ENCODE results near the gene MORN5.

The MORN5 gene

GRCh38 chr9:122125158-122125508 lies 34.6 kb upstream of the MORN5 start:
- 2 to 10% methylated on average over 3 to 6 of the region's 8 CpGs for WGBS, 2 experiments (ENCODE audit: insufficient coverage in 2 of 2)
- no peak overlapping the region for H3K27ac ChIP-seq (ENCODE audit: low read depth, low read length, severe bottlenecking)
- H3K4me3 ChIP-seq (ENCODE audit: extremely low read depth, insufficient read depth, low read length, poor library complexity, severe bottlenecking): no peak overlapping the region

GRCh38 chr9:122125509-122126330 lies 34.0 kb upstream of the MORN5 start:
- H3K9me3 ChIP-seq (ENCODE audit: control insufficient read depth, low read length): no peaks in the 10 kb centered on the region
- peak overlapping the region; percentile 77 for H3K27ac ChIP-seq (ENCODE audit: low read depth, low read length, severe bottlenecking)
- H3K4me3 ChIP-seq (ENCODE audit: extremely low read depth, insufficient read depth, low read length, poor library complexity, severe bottlenecking): peak overlapping the region; percentile 32
- no peaks in the 10 kb centered on the region for H3K36me3 ChIP-seq (ENCODE audit: control insufficient read depth, insufficient read depth, low read length)
- peaks cover 14% of the 10 kb centered on the region for H3K4me1 ChIP-seq (ENCODE audit: control insufficient read depth, insufficient read depth, low read length, poor library complexity, severe bottlenecking)
- 31% methylated on average over 16 to 18 of the region's 21 CpGs for WGBS, 2 experiments (ENCODE audit: insufficient coverage in 2 of 2)

More at GRCh38 chr9:122125158-122125508, 34.6 kb upstream of the MORN5 start:
- Histone ChIP-seq H3K36me3 (ENCODE audit: control insufficient read depth, insufficient read depth, low read length) (no peaks in the 10 kb centered on the region), H3K9me3 (ENCODE audit: control insufficient read depth, low read length) (no peaks in the 10 kb centered on the region), H3K4me1 (ENCODE audit: control insufficient read depth, insufficient read depth, low read length, poor library complexity, severe bottlenecking) (peaks cover 14% of the 10 kb centered on the region)

- Histone ChIP-seq H3K36me3 (ENCODE audit: control insufficient read depth, insufficient read depth, low read length) (no peaks in the 10 kb centered on the region), H3K27ac (ENCODE audit: low read depth, low read length, severe bottlenecking) (peak overlapping the region; percentile 77), H3K9me3 (ENCODE audit: control insufficient read depth, low read length) (no peaks in the 10 kb centered on the region), H3K4me1 (ENCODE audit: control insufficient read depth, insufficient read depth, low read length, poor library complexity, severe bottlenecking) (peaks cover 19% of the 10 kb centered on the region), H3K4me3 (ENCODE audit: extremely low read depth, insufficient read depth, low read length, poor library complexity, severe bottlenecking) (peak overlapping the region; percentile 32)
- 12 to 16% methylated on average over 52 of the region's 64 CpGs for WGBS, 2 experiments (ENCODE audit: insufficient coverage in 2 of 2)
Observed at GRCh38 chr9:122126331-122127261, 33.1 kb upstream of the MORN5 start.

DNA sequence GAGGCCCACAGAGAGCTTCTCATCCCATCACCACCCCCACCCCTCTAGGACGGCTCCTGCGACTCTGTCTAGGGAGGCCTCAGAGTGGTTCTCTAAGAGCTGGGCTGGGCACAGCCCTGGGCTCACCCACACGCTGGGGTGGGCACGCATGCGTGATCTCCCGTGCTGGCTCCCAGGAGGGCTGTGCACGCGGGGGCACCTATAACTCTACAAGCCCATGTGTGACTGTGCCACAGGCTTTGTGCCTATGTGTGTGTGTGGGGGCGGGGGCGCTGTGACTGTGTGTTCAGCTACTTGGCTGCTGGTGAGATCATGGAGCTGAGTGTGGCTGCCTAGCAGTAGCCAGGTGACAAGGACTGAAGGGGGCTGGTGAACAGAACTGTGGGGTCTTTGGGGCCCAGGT lies 32.3 kb upstream of the MORN5 start:
- WGBS, 2 experiments (ENCODE audit: insufficient coverage in 2 of 2): 72 to 83% methylated on average over 6 to 10 of the region's 10 CpGs
- no peaks in the 10 kb centered on the region for H3K36me3 ChIP-seq (ENCODE audit: control insufficient read depth, insufficient read depth, low read length)
- H3K4me3 ChIP-seq (ENCODE audit: extremely low read depth, insufficient read depth, low read length, poor library complexity, severe bottlenecking): no peak overlapping the region

GRCh38 chr9:122128007-122128968 lies 31.4 kb upstream of the MORN5 start:
- Histone ChIP-seq H3K27ac (ENCODE audit: low read depth, low read length, severe bottlenecking) (no peak overlapping the region), H3K9me3 (ENCODE audit: control insufficient read depth, low read length) (no peaks in the 10 kb centered on the region), H3K4me1 (ENCODE audit: control insufficient read depth, insufficient read depth, low read length, poor library complexity, severe bottlenecking) (peaks cover 27% of the 10 kb centered on the region), H3K36me3 (ENCODE audit: control insufficient read depth, insufficient read depth, low read length) (no peaks in the 10 kb centered on the region), H3K4me3 (ENCODE audit: extremely low read depth, insufficient read depth, low read length, poor library complexity, severe bottlenecking) (no peak overlapping the region)
- WGBS, 2 experiments (ENCODE audit: insufficient coverage in 2 of 2): 89 to 97% methylated on average over 13 to 22 of the region's 24 CpGs

More for the DNA sequence above, 32.3 kb upstream of the MORN5 start:
- H3K9me3 ChIP-seq (ENCODE audit: control insufficient read depth, low read length): no peaks in the 10 kb centered on the region
- peaks cover 25% of the 10 kb centered on the region for H3K4me1 ChIP-seq (ENCODE audit: control insufficient read depth, insufficient read depth, low read length, poor library complexity, severe bottlenecking)
- H3K27ac ChIP-seq (ENCODE audit: low read depth, low read length, severe bottlenecking): no peak overlapping the region

- WGBS, 2 experiments (ENCODE audit: insufficient coverage in 2 of 2): 90 to 93% methylated on average over 5 to 6 of the region's 7 CpGs
- no peak overlapping the region for H3K27ac ChIP-seq (ENCODE audit: low read depth, low read length, severe bottlenecking)
- no peaks in the 10 kb centered on the region for H3K9me3 ChIP-seq (ENCODE audit: control insufficient read depth, low read length)
- H3K4me1 ChIP-seq (ENCODE audit: control insufficient read depth, insufficient read depth, low read length, poor library complexity, severe bottlenecking): peaks cover 34% of the 10 kb centered on the region
- no peak overlapping the region for H3K4me3 ChIP-seq (ENCODE audit: extremely low read depth, insufficient read depth, low read length, poor library complexity, severe bottlenecking)
- no peaks in the 10 kb centered on the region for H3K36me3 ChIP-seq (ENCODE audit: control insufficient read depth, insufficient read depth, low read length)
Observed at GRCh38 chr9:122128969-122129343, 30.8 kb upstream of the MORN5 start.

- Histone ChIP-seq H3K4me3 (ENCODE audit: extremely low read depth, insufficient read depth, low read length, poor library complexity, severe bottlenecking) (no peak overlapping the region), H3K36me3 (ENCODE audit: control insufficient read depth, insufficient read depth, low read length) (no peaks in the 10 kb centered on the region), H3K27ac (ENCODE audit: low read depth, low read length, severe bottlenecking) (no peak overlapping the region), H3K4me1 (ENCODE audit: control insufficient read depth, insufficient read depth, low read length, poor library complexity, severe bottlenecking) (peaks cover 44% of the 10 kb centered on the region), H3K9me3 (ENCODE audit: control insufficient read depth, low read length) (no peaks in the 10 kb centered on the region)
- no CpG with 5 or more reads among the region's 2 CpGs for WGBS, 2 experiments (ENCODE audit: insufficient coverage in 2 of 2)
Observed at GRCh38 chr9:122129969-122130368, 29.7 kb upstream of the MORN5 start.

DNA sequence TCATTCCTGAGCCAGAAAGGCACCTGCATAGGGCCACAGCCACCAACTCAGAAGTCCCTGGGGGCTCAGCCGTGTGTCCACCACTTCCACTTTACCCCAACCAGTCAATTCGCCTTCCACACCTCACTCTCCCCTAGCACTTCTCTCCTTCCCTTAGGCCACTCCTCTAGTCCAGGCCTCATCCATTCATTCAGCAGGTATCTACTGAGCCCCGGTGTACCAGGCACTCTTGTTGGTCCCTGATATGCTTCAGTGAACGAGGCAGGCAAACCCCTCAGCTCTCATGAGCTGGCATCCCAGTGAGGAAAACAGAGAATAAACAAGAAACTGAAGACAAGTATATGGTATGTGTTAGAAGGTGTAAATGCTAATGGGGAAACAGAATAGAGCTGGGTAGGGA lies 28.9 kb upstream of the MORN5 start:
- no peaks in the 10 kb centered on the region for H3K36me3 ChIP-seq (ENCODE audit: control insufficient read depth, insufficient read depth, low read length)
- H3K27ac ChIP-seq (ENCODE audit: low read depth, low read length, severe bottlenecking): no peak overlapping the region
- H3K4me3 ChIP-seq (ENCODE audit: extremely low read depth, insufficient read depth, low read length, poor library complexity, severe bottlenecking): no peak overlapping the region
- H3K4me1 ChIP-seq (ENCODE audit: control insufficient read depth, insufficient read depth, low read length, poor library complexity, severe bottlenecking): peaks cover 40% of the 10 kb centered on the region
- H3K9me3 ChIP-seq (ENCODE audit: control insufficient read depth, low read length): no peaks in the 10 kb centered on the region
- 60 to 90% methylated on average over 3 to 4 of the region's 4 CpGs for WGBS, 2 experiments (ENCODE audit: insufficient coverage in 2 of 2)

- no peaks in the 10 kb centered on the region for H3K9me3 ChIP-seq (ENCODE audit: control insufficient read depth, low read length)
- 23 to 24% methylated on average over 17 to 20 of the region's 21 CpGs for WGBS, 2 experiments (ENCODE audit: insufficient coverage in 2 of 2)
- no peak overlapping the region for H3K27ac ChIP-seq (ENCODE audit: low read depth, low read length, severe bottlenecking)
- H3K4me3 ChIP-seq (ENCODE audit: extremely low read depth, insufficient read depth, low read length, poor library complexity, severe bottlenecking): no peak overlapping the region
- H3K4me1 ChIP-seq (ENCODE audit: control insufficient read depth, insufficient read depth, low read length, poor library complexity, severe bottlenecking): peaks cover 35% of the 10 kb centered on the region
- no peaks in the 10 kb centered on the region for H3K36me3 ChIP-seq (ENCODE audit: control insufficient read depth, insufficient read depth, low read length)
Observed at GRCh38 chr9:122131401-122132001, 28.2 kb upstream of the MORN5 start.

DNA sequence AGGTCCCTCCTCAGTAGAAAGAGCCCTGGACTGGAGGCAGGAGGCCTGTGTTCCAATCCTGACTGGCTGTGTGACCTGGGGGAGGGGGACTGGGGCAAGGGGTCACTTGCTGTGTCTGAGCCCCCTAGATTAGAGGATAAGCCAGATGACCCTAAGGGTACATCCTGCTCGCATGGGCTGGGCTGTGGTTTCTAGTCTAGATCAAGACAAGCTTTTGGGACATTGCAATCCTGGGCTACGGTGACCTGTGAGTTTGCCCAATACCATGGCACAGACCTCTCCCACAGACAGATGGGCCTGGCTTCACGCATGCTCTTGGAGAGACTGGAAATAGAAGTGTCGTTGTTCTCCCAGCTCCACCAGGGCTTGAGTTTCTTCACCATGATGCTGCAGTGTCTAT lies 27.2 kb upstream of the MORN5 start:
- Histone ChIP-seq H3K4me1 (ENCODE audit: control insufficient read depth, insufficient read depth, low read length, poor library complexity, severe bottlenecking) (peaks cover 32% of the 10 kb centered on the region), H3K27ac (ENCODE audit: low read depth, low read length, severe bottlenecking) (no peak overlapping the region), H3K9me3 (ENCODE audit: control insufficient read depth, low read length) (no peaks in the 10 kb centered on the region), H3K36me3 (ENCODE audit: control insufficient read depth, insufficient read depth, low read length) (no peaks in the 10 kb centered on the region), H3K4me3 (ENCODE audit: extremely low read depth, insufficient read depth, low read length, poor library complexity, severe bottlenecking) (no peak overlapping the region)
- 86 to 98% methylated on average over 3 to 4 of the region's 4 CpGs for WGBS, 2 experiments (ENCODE audit: insufficient coverage in 2 of 2)

Measured in mesodermal cell (in vitro differentiated cells).